Mucosa of descending colon (tissue), 3 donors: ENCODE results near the gene HSD17B12. TPM values are rescaled to one million over a fixed set of nuclear protein-coding genes. Genes with fewer than 3 reads are reported as not detected.

ENCODE experiments used
- ATAC-seq: fragments of 200-7000 bp; cut with Tn5 transposase; one replicate; pipeline ENCODE4 v1.9.1; 2020; ENCODE audit warnings: mild to moderate bottlenecking, moderate library complexity
- DNase-seq, 3 donors: peaks; one replicate each; pipeline ENCODE4 v3.0.0-alpha.2; 2020
- H3K36me3 ChIP-seq: fragments of 200-600 bp; one replicate; pipeline ENCODE4 v1.8.0; 2021; ENCODE audit warnings: low read depth, mild to moderate bottlenecking
- H3K4me1 ChIP-seq: fragments of 200-600 bp; one replicate; pipeline ENCODE4 v1.8.0; 2021; ENCODE audit warnings: low read depth, mild to moderate bottlenecking
- H3K4me3 ChIP-seq: fragments of 200-600 bp; one replicate; pipeline ENCODE4 v1.8.0; 2021; ENCODE audit warnings: mild to moderate bottlenecking
- H3K9me3 ChIP-seq: fragments of 200-600 bp; one replicate; pipeline ENCODE4 v1.8.0; 2021; ENCODE audit warnings: mild to moderate bottlenecking
- CTCF ChIP-seq: fragments of 200-600 bp; IDR thresholded peaks from one replicate; pipeline ENCODE4 v1.8.0; 2022; ENCODE audit warnings: antibody characterized with exemption, mild to moderate bottlenecking
- intact Hi-C, 2 donors: fragments of 100-400 bp; cut with DNase I in 1 of 2; cut with micrococcal nuclease in 1 of 2; formaldehyde crosslinking; loops; one replicate each; pipeline versions ENCODE4 v1.11.0 to v1.11.1; 2022; cut with DNase I, micrococcal nuclease
- total RNA-seq, 3 donors: library from RNA; stranded (reverse); fragmentation: NEBNext Ultra II Directional in 2 of 3; extraction: Animal tissue kit (Norgen Biotek cat#: 25700) in 2 of 3; gene quantifications; one replicate each; pipeline versions ENCODE4 v1.2.1 to v1.2.4, GENCODE V29; 2021 to 2023
- donor health status: DM: no; HTN: no; CAD: no; lungs with moderate emphysema.
- donor health status: DM: no; HTN: no; CAD: no.
- donor health status: DM: no; HTN: yes; CAD: no.

The HSD17B12 gene
- total RNA-seq, 3 donors from 2014 or later: 63.0 to 119 (median 114) TPM

- Histone ChIP-seq H3K4me1 (peaks cover 3% of the 10 kb centered on the region), H3K4me3 (no peak overlapping the region), H3K9me3 (no peaks in the 10 kb centered on the region), H3K36me3 (no peaks in the 10 kb centered on the region)
- no peak for DNase-seq
- intact Hi-C loops: no loop called here
- ATAC-seq: no peak
- TF ChIP-seq CTCF: no peak
Measured at GRCh38 chr11:43639920-43640319, 40.6 kb upstream of the HSD17B12 start.

GRCh38 chr11:43643898-43644620, 36.5 kb upstream of the HSD17B12 start:
- Histone ChIP-seq H3K36me3 (no peaks in the 10 kb centered on the region), H3K9me3 (no peaks in the 10 kb centered on the region), H3K4me3 (peak overlapping the region; percentile 56), H3K4me1 (peaks cover 8% of the 10 kb centered on the region)
- intact Hi-C loops: no loop called here
- TF ChIP-seq CTCF: no peak
- DNase-seq (peak; percentile 89 to 92 (median 90)), ATAC-seq (peak; percentile 100)

GRCh38 chr11:43644621-43645299, 35.8 kb upstream of the HSD17B12 start:
- no peak for TF ChIP-seq CTCF
- Histone ChIP-seq H3K4me3 (peak overlapping the region; percentile 56), H3K36me3 (no peaks in the 10 kb centered on the region), H3K9me3 (no peaks in the 10 kb centered on the region), H3K4me1 (peaks cover 8% of the 10 kb centered on the region)
- intact Hi-C loops: no loop called here
- peak in 1 of 3 donors; percentile 20 for DNase-seq
- peak; percentile 40 for ATAC-seq

- Histone ChIP-seq H3K4me1 (peaks cover 8% of the 10 kb centered on the region), H3K4me3 (no peak overlapping the region), H3K36me3 (no peaks in the 10 kb centered on the region), H3K9me3 (no peaks in the 10 kb centered on the region)
- no peak for ATAC-seq
- no peak for DNase-seq
- intact Hi-C loops: no loop called here
- no peak for TF ChIP-seq CTCF
Measured at GRCh38 chr11:43646767-43647166, 33.8 kb upstream of the HSD17B12 start.

- DNase-seq: no peak
- H3K4me3 ChIP-seq: no peak overlapping the region
- no peak for ATAC-seq
- no peaks in the 10 kb centered on the region for H3K36me3 ChIP-seq
- no peak for TF ChIP-seq CTCF
- intact Hi-C loops: no loop called here
- peaks cover 8% of the 10 kb centered on the region for H3K4me1 ChIP-seq
- no peaks in the 10 kb centered on the region for H3K9me3 ChIP-seq
Measured at GRCh38 chr11:43648888-43649287, 31.6 kb upstream of the HSD17B12 start.
